B cell (primary cell): ENCODE measurements around the gene CLDN8. TPM values are rescaled to one million over a fixed set of nuclear protein-coding genes. Genes with fewer than 3 reads are reported as not detected.

Source experiments
- ATAC-seq: fragments of 200-7000 bp; cut with Tn5 transposase; one replicate; pipeline ENCODE4 v1.10.0; 2021; ENCODE audit warnings: low read depth, mild to moderate bottlenecking, moderate number of reproducible peaks, moderate library complexity
- CTCF ChIA-PET: fragments of 350-600 bp; sonication (Branson Sonifier 250); formaldehyde crosslinking; loops from one replicate; lab custom pipeline; 2021; ENCODE audit warnings: antibody characterized with exemption, inconsistent platforms; lab: Charles Lee
- POLR2A ChIA-PET: fragments of 350-600 bp; sonication (Branson Sonifier 250); formaldehyde crosslinking; loops from one replicate; lab custom pipeline; 2021; ENCODE audit warnings: antibody characterized with exemption; lab: Charles Lee
- DNase-seq: peaks from one replicate; pipeline ENCODE4 v3.0.0; 2013
- H2AFZ ChIP-seq: 2 replicates; pipeline ENCODE4 v1.6.1; 2012; ENCODE audit warnings: mild to moderate bottlenecking, low read depth, low read length; ENCODE audit not compliant: insufficient read depth, poor library complexity, severe bottlenecking
- H3K27ac ChIP-seq, 2 donors: 1 replicate in 1 of 2; 2 replicates in 1 of 2; pipeline ENCODE4 v1.5.1; 2012 to 2013; ENCODE audit warnings: low read length in 2 of 2, mild to moderate bottlenecking in 2 of 2, moderate library complexity in 1 of 2
- H3K27me3 ChIP-seq, 4 experiments: fragments of 200-600 bp in 1 of 4; sonication (generic) in 1 of 4; replicated peaks in 1 of 4; 1 replicate in 2 of 4; 2 replicates in 2 of 4; pipeline versions ENCODE4 v1.6.1 to v1.7.0; 2013 to 2016; ENCODE audit warnings: low read length in 3 of 4, mild to moderate bottlenecking in 2 of 4, mixed read lengths in 1 of 4, moderate library complexity in 1 of 4; ENCODE audit not compliant: insufficient read depth in 4 of 4, control insufficient read depth in 3 of 4; ENCODE audit errors: control extremely low read depth in 1 of 4
- H3K36me3 ChIP-seq, 2 experiments: replicated peaks in 1 of 2; 1 replicate in 1 of 2; 2 replicates in 1 of 2; pipeline versions ENCODE4 v1.6.1 to v1.7.1; 2013; ENCODE audit warnings: low read length in 1 of 2; ENCODE audit not compliant: insufficient read depth in 2 of 2, control insufficient read depth in 1 of 2; ENCODE audit errors: control extremely low read depth in 1 of 2, extremely low read depth in 1 of 2
- H3K4me1 ChIP-seq, 2 donors: fragments of 200-600 bp in 1 of 2; sonication (generic) in 1 of 2; 1 replicate in 1 of 2; 2 replicates in 1 of 2; pipeline versions ENCODE4 v1.5.1 to v1.6.1; 2013 to 2017; ENCODE audit warnings: low read length in 2 of 2; ENCODE audit not compliant: control insufficient read depth in 2 of 2, insufficient read depth in 2 of 2
- H3K4me2 ChIP-seq: replicated peaks from 2 replicates; pipeline ENCODE3; 2012; ENCODE audit warnings: mild to moderate bottlenecking, low read depth, low read length; ENCODE audit not compliant: poor library complexity, severe bottlenecking
- H3K4me3 ChIP-seq, 5 experiments: fragments of 200-600 bp in 1 of 5; sonication (generic) in 1 of 5; 1 replicate in 3 of 5; 2 replicates in 2 of 5; pipeline versions ENCODE4 v1.5.1 to v1.7.0; 2011 to 2016; ENCODE audit warnings: low read length in 4 of 5, mild to moderate bottlenecking in 4 of 5, low read depth in 2 of 5, control low read depth in 1 of 5, moderate library complexity in 1 of 5; ENCODE audit not compliant: insufficient read depth in 1 of 5; ENCODE audit errors: control extremely low read depth in 1 of 5, extremely low read depth in 1 of 5
- H3K79me2 ChIP-seq: fragments of 200-600 bp; sonication (generic); one replicate; pipeline ENCODE4 v1.6.0; 2016; ENCODE audit warnings: low read length; ENCODE audit not compliant: control insufficient read depth, insufficient read depth
- H3K9ac ChIP-seq: fragments of 200-600 bp; sonication (generic); 2 replicates; pipeline ENCODE4 v1.6.1; 2017; ENCODE audit warnings: mild to moderate bottlenecking, low read length, moderate library complexity
- H3K9me3 ChIP-seq, 3 donors: one replicate each; pipeline versions ENCODE4 v1.6.1 to v1.7.1; 2013; ENCODE audit warnings: low read length in 2 of 3; ENCODE audit not compliant: control insufficient read depth in 2 of 3, insufficient read depth in 1 of 3; ENCODE audit errors: control extremely low read depth in 1 of 3
- H4K20me1 ChIP-seq: 2 replicates; pipeline ENCODE4 v1.6.0; 2012; ENCODE audit warnings: mild to moderate bottlenecking, low read length; ENCODE audit not compliant: insufficient read depth, control insufficient read depth, poor library complexity, severe bottlenecking
- H3K27ac Mint-ChIP-seq: one replicate; pipeline ENCODE4 v1.8.0; 2021; ENCODE audit warnings: mixed read lengths
- H3K27me3 Mint-ChIP-seq: one replicate; pipeline ENCODE4 v1.8.0; 2021; ENCODE audit warnings: mixed read lengths
- H3K4me1 Mint-ChIP-seq: one replicate; pipeline ENCODE4 v1.8.0; 2021; ENCODE audit warnings: mixed read lengths
- H3K4me3 Mint-ChIP-seq: one replicate; pipeline ENCODE4 v1.8.0; 2021; ENCODE audit warnings: mixed read lengths
- H3K9me3 Mint-ChIP-seq: one replicate; pipeline ENCODE4 v1.8.0; 2022; ENCODE audit warnings: mixed read lengths; ENCODE audit not compliant: insufficient read depth
- CTCF ChIP-seq: fragments of 200-600 bp; IDR thresholded peaks from one replicate; pipeline ENCODE4 v1.8.0; 2022; ENCODE audit warnings: antibody characterized with exemption, mild to moderate bottlenecking
- EZH2 ChIP-seq: IDR thresholded peaks from 2 replicates; pipeline ENCODE4 v1.6.1; 2012; ENCODE audit warnings: borderline replicate concordance, low read depth, mild to moderate bottlenecking, moderate library complexity, low read length; ENCODE audit not compliant: insufficient read depth, poor library complexity, severe bottlenecking
- WGBS: methylation state at CpG from one replicate; pipeline ENCODE4 v1.1.5; 2013; ENCODE audit warnings: missing lambda C conversion rate; ENCODE audit not compliant: insufficient coverage; 5-methylcytosine and 5-hydroxymethylcytosine counted together
- intact Hi-C: fragments of 100-400 bp; cut with micrococcal nuclease; formaldehyde crosslinking; loops from one replicate; pipeline ENCODE4 v1.10.0; 2022
- polyA plus RNA-seq: library from polyadenylated mRNA; depleted of rRNA; stranded (reverse); fragments of >200 nt; gene quantifications from 2 replicates; pipeline ENCODE4 v1.2.3, GENCODE V29; 2012
- total RNA-seq, 2 donors: library from RNA; stranded (reverse); fragments of 120-200 nt in 1 of 2; gene quantifications; 1 replicate in 1 of 2; 2 replicates in 1 of 2; pipeline versions ENCODE4 v1.2.3 to v1.2.4, GENCODE V29; 2013 to 2022

CLDN8 gene
- total and polyA plus RNA-seq, 2 donors (not counting 1 experiment from before 2014, with no cell fraction given): not detected

DNA sequence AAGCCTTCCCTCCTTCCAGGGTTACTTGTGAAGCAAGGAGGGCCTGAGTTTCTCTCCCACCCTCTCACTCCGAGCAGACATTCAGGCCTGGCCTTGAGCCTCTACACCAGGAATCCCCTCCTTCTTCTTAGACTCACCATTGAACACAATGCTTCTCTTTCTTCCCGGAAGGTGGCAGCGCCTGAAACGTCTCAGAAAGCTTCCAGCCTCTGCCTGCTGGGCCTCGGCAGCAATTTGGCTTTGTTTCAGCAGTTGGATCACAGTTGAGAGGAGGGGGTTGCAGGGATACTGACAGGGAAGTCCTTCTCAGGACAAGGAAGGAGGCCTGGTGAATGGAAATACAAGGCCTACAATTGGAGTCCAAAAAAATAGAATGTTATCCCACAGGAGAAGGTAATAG, 6.3 kb downstream of the CLDN8 start:
- no peak overlapping the region for H3K4me3 ChIP-seq
- Mint-ChIP-seq H3K27me3 (no peaks in the 10 kb centered on the region), H3K9me3 (no peaks in the 10 kb centered on the region), H3K4me1 (no peaks in the 10 kb centered on the region), H3K4me3 (no peak overlapping the region), H3K27ac (no peak overlapping the region)
- no peaks in the 10 kb centered on the region for H3K9me3 ChIP-seq
- ChIA-PET CTCF (no interaction called here), POLR2A (no interaction called here)
- no peaks in the 10 kb centered on the region for H3K4me1 ChIP-seq
- TF ChIP-seq CTCF: no peak
- no peak for TF ChIP-seq EZH2
- no peaks in the 10 kb centered on the region for H3K36me3 ChIP-seq
- ATAC-seq (no peak), DNase-seq (no peak)
- whole genome bisulfite sequencing: 86% methylated on average over 5 of the region's 5 CpGs
- H2AFZ ChIP-seq: no peak overlapping the region
- intact Hi-C loops: no loop called here
- no peaks in the 10 kb centered on the region for H3K79me2 ChIP-seq
- H4K20me1 ChIP-seq: no peaks in the 10 kb centered on the region
- H3K4me2 ChIP-seq: no peak overlapping the region
- no peaks in the 10 kb centered on the region for H3K27me3 ChIP-seq
- H3K9ac ChIP-seq: no peak overlapping the region
- H3K27ac ChIP-seq: no peak overlapping the region

DNA sequence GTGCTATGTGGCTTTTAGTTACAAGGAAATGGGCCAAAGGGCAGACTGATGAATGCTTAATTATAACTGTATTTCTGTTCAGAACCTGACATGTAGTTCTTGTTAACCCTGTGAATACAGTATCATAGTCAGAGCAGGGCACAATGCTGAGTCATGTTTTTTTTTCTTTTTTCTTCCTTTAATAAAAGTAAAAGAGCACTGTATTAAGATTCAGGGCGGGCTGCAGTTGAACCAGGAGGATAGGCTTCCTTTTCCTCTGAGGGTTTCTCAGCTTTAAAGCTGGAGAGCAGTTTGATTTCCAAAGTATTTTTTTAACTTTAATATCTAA, 8.7 kb downstream of the CLDN8 start:
- Histone ChIP-seq H2AFZ (no peak overlapping the region), H3K4me2 (no peak overlapping the region), H3K4me1 (no peaks in the 10 kb centered on the region), H4K20me1 (no peaks in the 10 kb centered on the region), H3K27ac (no peak overlapping the region), H3K27me3 (no peaks in the 10 kb centered on the region), H3K36me3 (no peaks in the 10 kb centered on the region), H3K9ac (no peak overlapping the region), H3K4me3 (no peak overlapping the region), H3K79me2 (no peaks in the 10 kb centered on the region), H3K9me3 (no peaks in the 10 kb centered on the region)
- TF ChIP-seq CTCF (no peak), EZH2 (no peak)
- Mint-ChIP-seq H3K4me3 (no peak overlapping the region), H3K27me3 (no peaks in the 10 kb centered on the region), H3K27ac (no peak overlapping the region), H3K9me3 (no peaks in the 10 kb centered on the region), H3K4me1 (no peaks in the 10 kb centered on the region)
- ChIA-PET CTCF (no interaction called here), POLR2A (no interaction called here)
- no peak for ATAC-seq
- intact Hi-C loops: no loop called here
- no CpG with 5 or more reads among the region's 1 CpG for WGBS
- no peak for DNase-seq
